CD4-positive, alpha-beta T cell treated with Interleukin-2 at 100 ng/mL for 4 hours (primary cell): ENCODE measurements around the gene LARP1.
A peak's percentile ranks its signal among the peaks of the same experiment; 100 is the strongest.

ENCODE experiments used
- DNase-seq: peaks from one replicate; pipeline ENCODE4 v3.0.0-alpha.2; 2020; ENCODE audit warnings: low spot score

Gene LARP1

GRCh38 chr5:154761046-154761736, 6.0 kb downstream of the LARP1 start:
- DNase-seq: peak; percentile 29

GRCh38 chr5:154762261-154762660, 7.1 kb downstream of the LARP1 start:
- DNase-seq: no peak

- DNase-seq: no peak
Measured at GRCh38 chr5:154762700-154763099, 7.5 kb downstream of the LARP1 start.

- DNase-seq: no peak
Measured at GRCh38 chr5:154764967-154765366, 9.8 kb downstream of the LARP1 start.

GRCh38 chr5:154765396-154765925, 10.3 kb downstream of the LARP1 start:
- DNase-seq: no peak

- no peak for DNase-seq
Measured at GRCh38 chr5:154766558-154767281, 11.5 kb downstream of the LARP1 start.

GRCh38 chr5:154767576-154767975, 12.4 kb downstream of the LARP1 start:
- DNase-seq: no peak

- DNase-seq: no peak
Measured at GRCh38 chr5:154768207-154768606, 13.0 kb downstream of the LARP1 start.

- no peak for DNase-seq
Measured at GRCh38 chr5:154770111-154770510, 14.9 kb downstream of the LARP1 start.

GRCh38 chr5:154771383-154771901, 16.3 kb downstream of the LARP1 start:
- DNase-seq: no peak

- no peak for DNase-seq
Measured at GRCh38 chr5:154773326-154773725, 18.1 kb downstream of the LARP1 start.

- no peak for DNase-seq
Measured at GRCh38 chr5:154776167-154776566, 21.0 kb downstream of the LARP1 start.

GRCh38 chr5:154778534-154778933, 23.4 kb downstream of the LARP1 start:
- no peak for DNase-seq

GRCh38 chr5:154779105-154779504, 23.9 kb downstream of the LARP1 start:
- DNase-seq: no peak

GRCh38 chr5:154780128-154780527, 25.0 kb downstream of the LARP1 start:
- DNase-seq: no peak

- no peak for DNase-seq
Measured at GRCh38 chr5:154782326-154782725, 27.1 kb downstream of the LARP1 start.

GRCh38 chr5:154782812-154783592, 27.8 kb downstream of the LARP1 start:
- DNase-seq: no peak

GRCh38 chr5:154783774-154784460, 28.7 kb downstream of the LARP1 start:
- no peak for DNase-seq

- no peak for DNase-seq
Measured at GRCh38 chr5:154784856-154785255, 29.7 kb downstream of the LARP1 start.

- no peak for DNase-seq
Measured at GRCh38 chr5:154786414-154786813, 31.2 kb downstream of the LARP1 start.

GRCh38 chr5:154788212-154788611, 33.0 kb downstream of the LARP1 start:
- DNase-seq: no peak

- no peak for DNase-seq
Measured at GRCh38 chr5:154791535-154791934, 36.4 kb downstream of the LARP1 start.
